GM23338 (cell line): ENCODE data around the gene RADIL. TPM values are rescaled to one million over a fixed set of nuclear protein-coding genes. Genes with fewer than 3 reads are reported as not detected.

Source experiments
- ATAC-seq: fragments of 200-7000 bp; cut with Tn5 transposase; 3 replicates; pipeline ENCODE4 v1.9.1; 2020
- DNase-seq: peaks from one replicate; pipeline ENCODE4 v3.0.0-alpha.2; 2015; ENCODE audit warnings: low spot score
- H2AFZ ChIP-seq: fragments of 200-600 bp; sonication (generic); 2 replicates; pipeline ENCODE4 v1.8.0; 2016; ENCODE audit warnings: antibody characterized with exemption, mild to moderate bottlenecking, moderate library complexity
- H3F3A ChIP-seq: fragments of 200-600 bp; sonication (generic); replicated peaks from 2 replicates; pipeline ENCODE4 v1.8.0; 2017; ENCODE audit warnings: antibody characterized with exemption, mixed run types, low read depth
- H3K27ac ChIP-seq: fragments of 200-600 bp; sonication (generic); 2 replicates; pipeline ENCODE4 v1.6.1; 2016; ENCODE audit warnings: low read depth
- H3K27me3 ChIP-seq: fragments of 200-600 bp; sonication (generic); 2 replicates; pipeline ENCODE4 v1.8.0; 2016; ENCODE audit warnings: mild to moderate bottlenecking, mixed run types, moderate library complexity; ENCODE audit not compliant: insufficient read depth
- H3K36me3 ChIP-seq: fragments of 200-600 bp; sonication (generic); 2 replicates; pipeline ENCODE4 v1.8.0; 2016; ENCODE audit warnings: mild to moderate bottlenecking; ENCODE audit not compliant: insufficient read depth
- H3K4me1 ChIP-seq: fragments of 200-600 bp; sonication (generic); 2 replicates; pipeline ENCODE4 v1.8.0; 2016; ENCODE audit warnings: mild to moderate bottlenecking, moderate library complexity; ENCODE audit not compliant: insufficient read depth
- H3K4me2 ChIP-seq: fragments of 200-600 bp; sonication (generic); 2 replicates; pipeline ENCODE4 v1.7.1; 2017; ENCODE audit warnings: mixed run types
- H3K4me3 ChIP-seq: fragments of 200-600 bp; sonication (generic); 2 replicates; pipeline ENCODE4 v1.6.1; 2016; ENCODE audit warnings: mixed run types
- H3K79me2 ChIP-seq: fragments of 200-600 bp; sonication (generic); replicated peaks from 2 replicates; pipeline ENCODE4 v1.8.0; 2017; ENCODE audit warnings: mild to moderate bottlenecking; ENCODE audit not compliant: insufficient read depth
- H3K9me2 ChIP-seq: fragments of 200-600 bp; sonication (generic); 2 replicates; pipeline ENCODE4 v1.8.0; 2017; ENCODE audit not compliant: insufficient read depth
- H4K20me1 ChIP-seq: fragments of 200-600 bp; sonication (generic); replicated peaks from 2 replicates; pipeline ENCODE4 v1.8.0; 2017; ENCODE audit warnings: mild to moderate bottlenecking; ENCODE audit not compliant: insufficient read depth
- H3K27ac Mint-ChIP-seq: 2 replicates; pipeline ENCODE4 v1.8.0; 2020; ENCODE audit warnings: inconsistent platforms, mild to moderate bottlenecking, moderate library complexity, mixed read lengths
- H3K27me3 Mint-ChIP-seq: 3 replicates; pipeline ENCODE4 v1.8.0; 2022; ENCODE audit warnings: low read depth, mild to moderate bottlenecking, moderate library complexity, mixed read lengths, inconsistent platforms; ENCODE audit not compliant: insufficient read depth, poor library complexity
- H3K36me3 Mint-ChIP-seq: 3 replicates; pipeline ENCODE4 v1.8.0; 2021; ENCODE audit warnings: low read depth, mild to moderate bottlenecking, inconsistent platforms, moderate library complexity, mixed read lengths
- H3K4me1 Mint-ChIP-seq: 3 replicates; pipeline ENCODE4 v1.8.0; 2020; ENCODE audit warnings: mild to moderate bottlenecking, inconsistent platforms, mixed read lengths
- H3K4me3 Mint-ChIP-seq: 3 replicates; pipeline ENCODE4 v1.8.0; 2021; ENCODE audit warnings: moderate library complexity, mild to moderate bottlenecking, inconsistent platforms, mixed read lengths
- H3K9me3 Mint-ChIP-seq: 3 replicates; pipeline ENCODE4 v1.8.0; 2020; ENCODE audit warnings: moderate library complexity, mild to moderate bottlenecking, inconsistent platforms, mixed read lengths
- CREB1 ChIP-seq: fragments of 250-450 bp; sonication (Bioruptor Pico); IDR thresholded peaks from 2 replicates; pipeline ENCODE4 v1.5.0; 2020; ENCODE audit warnings: low read depth, mild to moderate bottlenecking, moderate library complexity
- EZH2 ChIP-seq: fragments of 200-600 bp; sonication (generic); IDR thresholded peaks from one replicate; pipeline ENCODE4 v1.8.0; 2017; ENCODE audit warnings: antibody characterized with exemption, mild to moderate bottlenecking, low read depth; ENCODE audit not compliant: unreplicated experiment
- EZH2phosphoT487 ChIP-seq: fragments of 200-600 bp; sonication (generic); IDR thresholded peaks from one replicate; pipeline ENCODE4 v1.8.1; 2018; ENCODE audit warnings: antibody characterized with exemption; ENCODE audit not compliant: unreplicated experiment
- JUNB ChIP-seq: IDR thresholded peaks from one replicate; pipeline ENCODE4 v1.6.1; 2016; ENCODE audit warnings: antibody characterized with exemption; ENCODE audit not compliant: unreplicated experiment
- NANOG ChIP-seq: IDR thresholded peaks from 2 replicates; pipeline ENCODE4 v1.6.1; 2016; ENCODE audit warnings: antibody characterized with exemption, borderline replicate concordance
- POLR2AphosphoS5 ChIP-seq: IDR thresholded peaks from 2 replicates; pipeline ENCODE4 v1.6.1; 2016; ENCODE audit warnings: antibody characterized with exemption, low read depth
- STAT1 ChIP-seq: IDR thresholded peaks from one replicate; pipeline ENCODE4 v1.6.1; 2016; ENCODE audit warnings: antibody characterized with exemption; ENCODE audit not compliant: unreplicated experiment
- ZNF114 ChIP-seq: fragments of 250-450 bp; sonication (Bioruptor Pico); IDR thresholded peaks from 2 replicates; pipeline ENCODE4 v1.5.0; 2020; ENCODE audit warnings: mild to moderate bottlenecking, moderate library complexity
- ZNF331 ChIP-seq: fragments of 250-450 bp; sonication (Bioruptor Pico); IDR thresholded peaks from 2 replicates; pipeline ENCODE4 v1.5.0; 2020; ENCODE audit warnings: low read depth, mild to moderate bottlenecking, moderate library complexity
- ZNF462 ChIP-seq: fragments of 250-450 bp; sonication (Bioruptor Pico); IDR thresholded peaks from 2 replicates; pipeline ENCODE4 v1.5.0; 2020; ENCODE audit warnings: mild to moderate bottlenecking, moderate library complexity
- polyA plus RNA-seq: library from polyadenylated mRNA; unstranded; fragments of >200 nt; fragmentation: Nextera tagmentation; extraction: Ambion mirVana; gene quantifications from 2 replicates; pipeline ENCODE4 v1.2.1, GENCODE V29; 2016
- total RNA-seq: library from RNA; depleted of rRNA; stranded (reverse); fragments of >200 nt; shearing (Covaris generic); gene quantifications from 2 replicates; pipeline ENCODE4 v1.2.3, GENCODE V29; 2014
- TF ChIP-seq, protein P1 (sequence below): IDR thresholded peaks from 2 replicates; pipeline ENCODE4 v1.6.1; 2016; ENCODE audit warnings: antibody characterized with exemption
- TF ChIP-seq, protein P2 (sequence below), 2 experiments: fragments of 200-600 bp in 1 of 2; sonication (generic) in 1 of 2; conservative IDR thresholded peaks; 2 replicates each; pipeline versions ENCODE4 v1.5.1 to v1.6.1; 2016 to 2017; ENCODE audit warnings: antibody characterized with exemption in 2 of 2, low read depth in 2 of 2, mild to moderate bottlenecking in 2 of 2, moderate library complexity in 1 of 2
- TF ChIP-seq, protein P3 (sequence below): IDR thresholded peaks from one replicate; pipeline ENCODE4 v1.6.1; 2018; ENCODE audit warnings: antibody characterized with exemption; ENCODE audit not compliant: unreplicated experiment

RADIL gene
- total and polyA plus RNA-seq, 2 experiments from 2014 or later, result 4.3 to 9.8 TPM

DNA sequence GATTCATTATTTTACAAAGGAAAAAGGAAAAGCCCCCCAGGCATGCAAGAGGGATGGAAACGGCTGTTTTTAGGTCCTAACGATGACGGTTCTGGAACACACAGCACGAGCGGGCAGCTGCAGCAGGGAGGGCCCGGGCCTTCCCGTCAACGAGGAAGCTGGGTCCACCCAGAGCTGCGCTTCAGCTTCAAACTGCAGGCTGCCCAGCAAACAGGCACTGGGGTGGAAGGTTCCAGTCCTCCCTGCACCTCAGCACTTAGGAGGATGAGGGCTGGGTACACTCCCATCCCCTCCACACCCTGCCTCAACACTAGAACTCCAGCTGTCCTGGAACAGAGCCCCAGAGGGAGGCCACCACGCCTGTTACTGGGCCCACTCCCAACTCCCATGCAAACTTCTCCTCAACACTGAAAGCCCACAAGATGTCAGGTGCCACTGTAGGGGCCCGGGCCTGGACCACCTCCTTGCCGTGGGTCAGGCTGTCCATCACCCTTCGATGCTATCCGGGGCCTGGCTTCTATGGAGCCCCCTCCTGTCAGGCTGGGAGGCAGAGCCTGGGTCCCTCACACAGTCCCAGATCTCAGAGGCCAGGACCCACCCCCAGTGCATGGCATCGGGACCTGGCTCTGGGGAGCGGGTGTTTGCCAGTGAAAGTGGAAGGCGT, 54.7 kb downstream of the RADIL start:
- H3K4me1 ChIP-seq, result no peaks in the 10 kb centered on the region
- Mint-ChIP-seq H3K4me3 (no peak overlapping the region), H3K27ac (no peak overlapping the region), H3K9me3 (peaks cover 2% of the 10 kb centered on the region; the same call in 1 of the 3 replicates), H3K4me1 (no peaks in the 10 kb centered on the region; the same call in 2 of the 3 replicates), H3K36me3 (no peaks in the 10 kb centered on the region), H3K27me3 (peaks cover 15% of the 10 kb centered on the region)
- TF ChIP-seq EZH2phosphoT487 (no peak), JUNB (no peak), ZNF114 (CRISPR knock-in tag) (no peak), NANOG (no peak), EZH2 (no peak), ZNF462 (CRISPR knock-in tag) (no peak), CREB1 (no peak), STAT1 (no peak), ZNF331 (CRISPR knock-in tag) (no peak), POLR2AphosphoS5 (no peak)
- TF ChIP-seq, protein P1, sequence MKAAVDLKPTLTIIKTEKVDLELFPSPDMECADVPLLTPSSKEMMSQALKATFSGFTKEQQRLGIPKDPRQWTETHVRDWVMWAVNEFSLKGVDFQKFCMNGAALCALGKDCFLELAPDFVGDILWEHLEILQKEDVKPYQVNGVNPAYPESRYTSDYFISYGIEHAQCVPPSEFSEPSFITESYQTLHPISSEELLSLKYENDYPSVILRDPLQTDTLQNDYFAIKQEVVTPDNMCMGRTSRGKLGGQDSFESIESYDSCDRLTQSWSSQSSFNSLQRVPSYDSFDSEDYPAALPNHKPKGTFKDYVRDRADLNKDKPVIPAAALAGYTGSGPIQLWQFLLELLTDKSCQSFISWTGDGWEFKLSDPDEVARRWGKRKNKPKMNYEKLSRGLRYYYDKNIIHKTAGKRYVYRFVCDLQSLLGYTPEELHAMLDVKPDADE, result no peak
- TF ChIP-seq, protein P2, sequence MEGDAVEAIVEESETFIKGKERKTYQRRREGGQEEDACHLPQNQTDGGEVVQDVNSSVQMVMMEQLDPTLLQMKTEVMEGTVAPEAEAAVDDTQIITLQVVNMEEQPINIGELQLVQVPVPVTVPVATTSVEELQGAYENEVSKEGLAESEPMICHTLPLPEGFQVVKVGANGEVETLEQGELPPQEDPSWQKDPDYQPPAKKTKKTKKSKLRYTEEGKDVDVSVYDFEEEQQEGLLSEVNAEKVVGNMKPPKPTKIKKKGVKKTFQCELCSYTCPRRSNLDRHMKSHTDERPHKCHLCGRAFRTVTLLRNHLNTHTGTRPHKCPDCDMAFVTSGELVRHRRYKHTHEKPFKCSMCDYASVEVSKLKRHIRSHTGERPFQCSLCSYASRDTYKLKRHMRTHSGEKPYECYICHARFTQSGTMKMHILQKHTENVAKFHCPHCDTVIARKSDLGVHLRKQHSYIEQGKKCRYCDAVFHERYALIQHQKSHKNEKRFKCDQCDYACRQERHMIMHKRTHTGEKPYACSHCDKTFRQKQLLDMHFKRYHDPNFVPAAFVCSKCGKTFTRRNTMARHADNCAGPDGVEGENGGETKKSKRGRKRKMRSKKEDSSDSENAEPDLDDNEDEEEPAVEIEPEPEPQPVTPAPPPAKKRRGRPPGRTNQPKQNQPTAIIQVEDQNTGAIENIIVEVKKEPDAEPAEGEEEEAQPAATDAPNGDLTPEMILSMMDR (conservative IDR thresholded peaks at IDR 0.05; ENCODE audit: low read depth in 2 of 2), result no peak
- TF ChIP-seq, protein P3, sequence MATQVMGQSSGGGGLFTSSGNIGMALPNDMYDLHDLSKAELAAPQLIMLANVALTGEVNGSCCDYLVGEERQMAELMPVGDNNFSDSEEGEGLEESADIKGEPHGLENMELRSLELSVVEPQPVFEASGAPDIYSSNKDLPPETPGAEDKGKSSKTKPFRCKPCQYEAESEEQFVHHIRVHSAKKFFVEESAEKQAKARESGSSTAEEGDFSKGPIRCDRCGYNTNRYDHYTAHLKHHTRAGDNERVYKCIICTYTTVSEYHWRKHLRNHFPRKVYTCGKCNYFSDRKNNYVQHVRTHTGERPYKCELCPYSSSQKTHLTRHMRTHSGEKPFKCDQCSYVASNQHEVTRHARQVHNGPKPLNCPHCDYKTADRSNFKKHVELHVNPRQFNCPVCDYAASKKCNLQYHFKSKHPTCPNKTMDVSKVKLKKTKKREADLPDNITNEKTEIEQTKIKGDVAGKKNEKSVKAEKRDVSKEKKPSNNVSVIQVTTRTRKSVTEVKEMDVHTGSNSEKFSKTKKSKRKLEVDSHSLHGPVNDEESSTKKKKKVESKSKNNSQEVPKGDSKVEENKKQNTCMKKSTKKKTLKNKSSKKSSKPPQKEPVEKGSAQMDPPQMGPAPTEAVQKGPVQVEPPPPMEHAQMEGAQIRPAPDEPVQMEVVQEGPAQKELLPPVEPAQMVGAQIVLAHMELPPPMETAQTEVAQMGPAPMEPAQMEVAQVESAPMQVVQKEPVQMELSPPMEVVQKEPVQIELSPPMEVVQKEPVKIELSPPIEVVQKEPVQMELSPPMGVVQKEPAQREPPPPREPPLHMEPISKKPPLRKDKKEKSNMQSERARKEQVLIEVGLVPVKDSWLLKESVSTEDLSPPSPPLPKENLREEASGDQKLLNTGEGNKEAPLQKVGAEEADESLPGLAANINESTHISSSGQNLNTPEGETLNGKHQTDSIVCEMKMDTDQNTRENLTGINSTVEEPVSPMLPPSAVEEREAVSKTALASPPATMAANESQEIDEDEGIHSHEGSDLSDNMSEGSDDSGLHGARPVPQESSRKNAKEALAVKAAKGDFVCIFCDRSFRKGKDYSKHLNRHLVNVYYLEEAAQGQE, result no peak
- H3K27me3 ChIP-seq, result no peaks in the 10 kb centered on the region
- no peak overlapping the region for H3K4me2 ChIP-seq
- no peaks in the 10 kb centered on the region for H3K9me2 ChIP-seq
- DNase-seq, result no peak
- no peaks in the 10 kb centered on the region for H3F3A ChIP-seq
- no peak for ATAC-seq
- no peaks in the 10 kb centered on the region for H3K79me2 ChIP-seq
- H3K36me3 ChIP-seq, result no peaks in the 10 kb centered on the region
- H4K20me1 ChIP-seq, result no peaks in the 10 kb centered on the region
- H3K27ac ChIP-seq, result no peak overlapping the region
- no peak overlapping the region for H2AFZ ChIP-seq
- no peak overlapping the region for H3K4me3 ChIP-seq
